EL (cell line): ENCODE data around the gene DISP3.

Experiments
- DNase-seq: peaks from one replicate; pipeline ENCODE4 v3.0.0-alpha.2; 2016

DISP3 gene, protein sequence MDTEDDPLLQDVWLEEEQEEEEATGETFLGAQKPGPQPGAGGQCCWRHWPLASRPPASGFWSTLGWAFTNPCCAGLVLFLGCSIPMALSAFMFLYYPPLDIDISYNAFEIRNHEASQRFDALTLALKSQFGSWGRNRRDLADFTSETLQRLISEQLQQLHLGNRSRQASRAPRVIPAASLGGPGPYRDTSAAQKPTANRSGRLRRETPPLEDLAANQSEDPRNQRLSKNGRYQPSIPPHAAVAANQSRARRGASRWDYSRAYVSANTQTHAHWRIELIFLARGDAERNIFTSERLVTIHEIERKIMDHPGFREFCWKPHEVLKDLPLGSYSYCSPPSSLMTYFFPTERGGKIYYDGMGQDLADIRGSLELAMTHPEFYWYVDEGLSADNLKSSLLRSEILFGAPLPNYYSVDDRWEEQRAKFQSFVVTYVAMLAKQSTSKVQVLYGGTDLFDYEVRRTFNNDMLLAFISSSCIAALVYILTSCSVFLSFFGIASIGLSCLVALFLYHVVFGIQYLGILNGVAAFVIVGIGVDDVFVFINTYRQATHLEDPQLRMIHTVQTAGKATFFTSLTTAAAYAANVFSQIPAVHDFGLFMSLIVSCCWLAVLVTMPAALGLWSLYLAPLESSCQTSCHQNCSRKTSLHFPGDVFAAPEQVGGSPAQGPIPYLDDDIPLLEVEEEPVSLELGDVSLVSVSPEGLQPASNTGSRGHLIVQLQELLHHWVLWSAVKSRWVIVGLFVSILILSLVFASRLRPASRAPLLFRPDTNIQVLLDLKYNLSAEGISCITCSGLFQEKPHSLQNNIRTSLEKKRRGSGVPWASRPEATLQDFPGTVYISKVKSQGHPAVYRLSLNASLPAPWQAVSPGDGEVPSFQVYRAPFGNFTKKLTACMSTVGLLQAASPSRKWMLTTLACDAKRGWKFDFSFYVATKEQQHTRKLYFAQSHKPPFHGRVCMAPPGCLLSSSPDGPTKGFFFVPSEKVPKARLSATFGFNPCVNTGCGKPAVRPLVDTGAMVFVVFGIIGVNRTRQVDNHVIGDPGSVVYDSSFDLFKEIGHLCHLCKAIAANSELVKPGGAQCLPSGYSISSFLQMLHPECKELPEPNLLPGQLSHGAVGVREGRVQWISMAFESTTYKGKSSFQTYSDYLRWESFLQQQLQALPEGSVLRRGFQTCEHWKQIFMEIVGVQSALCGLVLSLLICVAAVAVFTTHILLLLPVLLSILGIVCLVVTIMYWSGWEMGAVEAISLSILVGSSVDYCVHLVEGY (N-terminal part only)

DNA sequence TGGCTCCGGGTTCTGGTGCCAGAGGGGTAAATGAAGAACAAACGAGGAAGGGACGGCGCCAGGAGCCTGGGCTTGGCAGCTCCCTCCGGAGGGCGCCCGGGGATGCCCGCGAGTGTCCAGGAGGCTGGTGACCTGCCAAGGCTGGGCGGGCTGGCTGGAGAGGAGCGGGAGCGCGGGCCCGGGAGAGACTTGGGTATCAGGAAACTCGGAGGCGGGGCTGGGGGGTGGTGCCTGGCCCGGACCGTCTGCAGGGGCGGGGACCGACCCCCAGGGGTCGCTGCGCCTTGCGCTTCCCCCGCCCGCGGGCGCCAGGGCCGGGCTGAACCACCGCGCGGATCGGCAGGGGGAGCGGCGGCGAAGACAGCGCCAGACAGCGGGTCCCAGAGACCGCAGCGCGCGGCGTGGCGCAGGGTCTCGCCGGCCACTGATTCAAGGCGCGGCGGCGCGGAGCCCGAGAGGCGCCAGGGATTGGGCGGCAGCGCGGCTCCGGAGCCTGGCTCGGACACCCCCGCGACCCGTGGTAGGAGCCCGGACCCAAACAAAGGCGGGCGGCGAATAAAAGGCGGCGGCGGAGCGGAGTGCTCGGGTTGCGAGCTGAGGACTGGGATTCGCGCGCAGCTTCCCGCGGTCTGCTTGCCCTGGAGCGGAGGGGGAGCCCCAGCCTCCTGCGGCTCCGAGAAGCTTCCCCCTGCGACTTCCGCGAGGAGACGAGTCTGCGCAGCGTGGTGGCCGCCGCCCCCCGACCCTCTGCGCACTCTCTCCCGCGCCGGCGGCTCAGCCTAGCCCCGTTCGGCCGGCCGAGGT lies at the start of gene DISP3:
TSS of gene DISP3 (plus strand) at position 585 of the 804 bp plus-strand sequence. CDS start 21,838 bp downstream, outside the sequence.
- DNase-seq: peak; percentile 74

DNA sequence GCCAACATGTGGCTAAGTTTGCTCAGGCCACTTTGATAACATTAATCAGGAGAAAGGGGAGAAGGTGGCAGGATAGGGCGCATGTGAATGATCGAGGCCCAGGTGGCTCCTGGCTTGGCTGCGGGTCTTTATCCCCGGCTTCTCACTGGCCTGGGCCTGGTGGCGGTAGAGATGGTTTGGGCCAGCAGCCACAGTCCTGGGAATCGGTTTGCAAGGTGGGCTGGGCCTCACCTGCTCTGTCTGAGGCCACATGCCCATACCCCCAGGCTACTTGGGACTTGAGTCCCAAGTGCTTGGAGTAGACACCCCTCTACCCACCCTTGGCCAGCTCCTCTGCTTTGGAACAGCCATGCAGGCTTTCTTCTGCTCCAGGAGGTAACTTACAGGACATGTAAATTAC lies 49.7 kb upstream of the DISP3 start:
- DNase-seq: no peak

DNA sequence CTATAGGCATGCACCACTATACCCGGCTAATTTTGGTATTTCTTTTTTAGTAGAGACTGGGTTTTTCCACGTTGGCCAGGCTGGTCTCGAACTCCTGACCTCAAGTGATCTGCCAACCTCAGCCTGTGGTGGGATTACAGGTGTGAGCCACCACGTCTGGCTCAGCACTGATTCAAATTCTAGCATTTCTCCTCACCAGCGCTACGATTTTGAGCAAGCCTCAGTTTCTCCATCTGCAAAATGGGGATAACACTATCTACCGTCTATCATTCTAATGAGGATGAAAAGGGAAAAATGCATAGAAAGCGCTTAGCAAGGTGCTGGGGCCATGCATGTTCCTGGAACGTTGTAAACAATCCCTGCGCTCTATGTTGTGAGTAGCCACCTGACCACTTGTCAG lies 49.0 kb upstream of the DISP3 start:
- no peak for DNase-seq

DNA sequence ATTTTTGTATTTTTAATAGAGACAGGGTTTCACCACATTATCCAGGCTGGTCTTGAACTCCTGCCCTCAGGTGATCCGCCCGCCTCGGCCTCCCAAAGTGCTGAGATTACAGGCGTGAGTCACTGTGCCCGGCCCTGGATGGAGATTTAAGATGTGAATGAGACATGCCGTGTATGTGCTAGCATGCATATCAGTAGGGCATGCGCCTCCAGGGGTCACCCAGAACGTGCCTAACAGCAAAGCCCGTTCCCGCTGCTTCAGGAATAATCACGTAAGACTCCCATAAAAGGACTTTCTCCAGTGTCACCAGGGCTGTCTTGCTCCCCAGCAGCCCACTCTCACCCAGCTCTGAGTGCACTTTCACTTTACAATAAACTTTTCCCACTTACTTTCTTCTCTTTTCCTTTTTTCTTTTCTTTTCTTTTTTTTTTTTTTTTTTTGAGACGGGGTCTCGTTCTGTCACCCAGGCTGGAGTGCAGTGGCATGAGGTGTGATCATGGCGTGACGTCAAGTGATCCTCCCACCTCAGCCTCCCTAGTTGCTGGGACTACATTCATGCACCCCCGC lies 46.9 kb upstream of the DISP3 start:
- no peak for DNase-seq

DNA sequence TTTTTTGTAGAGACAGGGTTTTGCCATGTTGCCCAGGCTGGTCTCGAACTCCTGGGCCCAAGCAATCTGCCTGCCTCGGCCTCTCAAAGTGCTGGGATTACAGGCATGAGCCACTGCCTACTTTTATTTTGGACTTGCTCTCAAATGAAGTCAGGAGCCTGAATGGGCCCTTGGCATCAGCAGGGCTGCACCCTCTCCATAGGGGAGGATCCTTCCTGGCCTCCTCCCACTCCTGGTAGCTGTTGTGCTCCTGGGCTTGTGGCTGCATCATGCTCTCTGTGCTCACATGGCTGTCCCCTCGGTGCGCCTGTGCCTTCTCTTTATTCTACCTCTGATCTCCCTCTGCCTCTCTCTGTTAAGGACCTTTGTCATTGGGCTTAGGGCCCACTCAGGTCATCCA lies 46.4 kb upstream of the DISP3 start:
- DNase-seq: no peak

DNA sequence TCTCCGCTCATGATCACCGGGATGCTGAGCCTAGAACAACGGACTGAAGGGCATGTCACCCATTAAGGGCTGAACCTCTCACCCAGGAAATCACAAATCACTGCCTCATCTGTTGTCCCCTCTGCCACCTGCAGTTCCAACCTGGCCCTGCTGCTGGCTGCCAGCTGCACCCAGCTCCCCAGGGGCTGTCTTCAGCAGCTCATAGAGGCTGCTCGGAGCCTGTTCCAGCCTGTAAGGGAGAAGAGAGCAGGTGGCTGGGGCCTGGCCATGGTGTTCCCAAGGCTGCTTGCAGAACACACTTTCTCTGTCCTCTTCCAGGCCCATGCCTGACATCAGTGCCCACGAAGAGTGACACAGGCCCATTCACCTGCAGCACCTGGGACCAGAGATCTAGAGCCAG lies 44.5 kb upstream of the DISP3 start:
- no peak for DNase-seq

DNA sequence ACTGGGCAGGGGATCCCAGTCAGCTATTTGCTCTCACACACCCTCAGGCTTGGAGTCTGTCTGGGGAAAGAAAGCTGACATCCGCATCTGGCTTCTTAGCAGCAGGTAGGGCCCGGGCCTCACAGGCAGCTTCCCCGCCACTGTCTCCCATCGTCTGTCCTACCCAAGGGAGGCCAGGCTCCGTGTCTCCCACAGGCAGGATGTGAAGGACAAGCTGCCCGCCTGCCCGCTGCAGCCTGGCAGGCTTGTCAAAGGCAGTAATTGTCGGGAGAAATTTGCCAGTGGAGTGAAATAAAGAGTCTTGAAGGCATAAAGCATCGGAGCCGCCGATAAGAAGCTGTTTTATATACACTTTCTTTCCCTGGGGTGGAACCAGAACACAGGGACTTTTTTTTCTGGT lies 44.0 kb upstream of the DISP3 start:
- no peak for DNase-seq

DNA sequence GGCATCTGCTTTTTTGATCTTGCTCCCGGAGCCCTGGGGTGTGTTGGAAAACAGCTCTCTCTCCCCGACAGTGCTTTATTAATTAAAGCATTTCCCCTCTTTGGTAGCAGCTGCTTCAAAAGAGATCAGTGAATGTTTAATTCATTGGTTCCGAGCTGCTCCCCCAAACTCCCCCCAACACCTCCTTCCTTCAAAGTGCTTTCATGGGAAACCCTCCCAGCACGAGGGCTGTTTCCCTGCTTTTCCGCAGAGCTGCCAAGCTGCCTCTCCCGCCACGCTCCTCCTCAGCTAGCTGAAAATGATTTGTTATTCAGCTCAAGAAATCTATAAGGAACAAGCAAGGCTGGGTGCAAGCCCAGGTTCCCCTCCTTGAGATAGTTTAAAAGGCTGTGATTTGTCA lies 40.0 kb upstream of the DISP3 start:
- DNase-seq: no peak

DNA sequence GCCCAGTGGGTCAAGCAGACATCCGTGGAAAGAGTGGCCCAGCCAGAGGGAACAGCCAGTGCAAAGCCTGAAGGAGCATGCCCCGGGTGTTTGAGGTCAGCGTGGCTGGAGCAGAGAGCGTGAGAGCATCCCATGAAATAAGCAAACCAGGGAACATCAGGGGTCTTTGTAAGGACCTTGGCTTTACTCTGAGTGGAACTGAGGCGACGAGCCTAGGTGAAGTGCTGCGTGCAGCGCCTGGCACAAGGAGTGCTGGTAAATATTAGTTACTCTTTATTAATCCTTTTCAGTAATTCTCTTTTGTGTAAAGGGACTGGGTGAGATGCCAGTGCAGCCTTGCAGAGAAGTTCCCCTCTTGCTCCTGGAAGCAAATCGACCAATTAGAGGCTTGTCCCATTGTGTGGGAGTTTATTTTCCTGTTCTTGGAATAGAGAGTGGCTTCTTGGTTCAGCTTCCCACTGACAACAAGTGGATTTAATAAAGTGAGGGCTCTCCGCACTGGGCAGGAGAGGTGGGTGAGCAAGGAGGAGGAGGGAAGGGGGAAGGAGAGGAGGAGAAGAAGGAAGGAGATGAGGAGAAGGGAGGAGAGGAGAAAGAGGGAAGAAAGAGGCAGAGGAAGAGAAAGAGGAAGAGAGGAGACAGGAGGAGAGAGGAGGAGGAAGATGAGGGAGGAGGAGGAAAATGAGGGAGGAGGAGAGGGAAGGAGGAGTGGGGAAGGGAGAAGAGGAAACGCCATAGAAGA lies 37.6 kb upstream of the DISP3 start:
- no peak for DNase-seq

DNA sequence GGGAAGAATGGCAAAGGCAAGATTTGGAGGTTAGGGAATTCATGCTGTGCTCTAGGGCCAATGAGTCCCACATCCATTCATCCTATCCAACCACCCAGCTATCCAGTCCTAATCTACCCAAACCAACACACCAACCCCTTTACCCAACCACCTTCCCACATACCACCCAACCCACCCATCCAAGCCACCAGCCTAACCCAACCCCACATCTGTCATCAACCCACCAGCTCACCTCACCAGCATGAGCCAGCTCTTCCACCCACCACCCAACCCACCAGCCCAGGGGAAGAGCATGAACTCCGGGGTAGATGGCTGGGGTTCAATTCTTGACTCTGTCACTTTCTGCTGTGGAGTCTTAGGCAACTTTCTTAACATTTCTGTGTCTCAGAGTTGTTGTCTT lies 35.9 kb upstream of the DISP3 start:
- DNase-seq: no peak

DNA sequence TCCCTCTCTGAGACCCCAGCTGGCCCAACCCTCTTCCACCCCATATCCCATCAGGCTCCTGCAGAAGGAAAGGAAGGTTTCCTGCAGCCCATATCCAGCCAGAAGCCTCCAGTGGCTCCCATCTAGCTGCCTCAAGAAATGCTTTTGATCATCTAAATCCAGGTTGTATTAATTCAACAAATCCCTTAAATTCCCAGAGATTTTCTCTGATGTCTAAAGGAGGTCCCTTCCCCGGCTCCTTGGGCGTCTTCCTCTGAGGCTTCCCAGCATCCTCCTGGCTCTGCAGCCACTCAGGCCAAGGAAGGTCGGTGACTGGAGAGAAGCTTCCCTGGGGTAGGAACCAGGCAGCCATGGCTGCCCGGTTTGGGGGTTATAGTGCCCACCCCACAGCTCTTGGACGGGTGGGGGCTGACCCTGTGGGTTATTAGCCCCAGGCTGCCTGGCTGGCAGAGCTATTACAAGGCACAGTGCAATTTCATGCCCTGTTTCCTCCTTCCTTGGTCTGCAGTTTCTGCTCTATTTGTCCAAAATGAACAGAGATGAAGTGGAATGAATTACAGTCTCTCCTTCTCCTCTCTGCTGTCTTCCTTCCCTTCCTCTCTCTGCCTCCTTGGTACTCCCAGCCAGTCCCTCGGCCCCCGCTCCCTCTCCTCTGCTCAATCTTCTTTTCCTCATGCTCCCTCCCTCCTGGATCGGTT lies 34.8 kb upstream of the DISP3 start:
- DNase-seq: no peak

DNA sequence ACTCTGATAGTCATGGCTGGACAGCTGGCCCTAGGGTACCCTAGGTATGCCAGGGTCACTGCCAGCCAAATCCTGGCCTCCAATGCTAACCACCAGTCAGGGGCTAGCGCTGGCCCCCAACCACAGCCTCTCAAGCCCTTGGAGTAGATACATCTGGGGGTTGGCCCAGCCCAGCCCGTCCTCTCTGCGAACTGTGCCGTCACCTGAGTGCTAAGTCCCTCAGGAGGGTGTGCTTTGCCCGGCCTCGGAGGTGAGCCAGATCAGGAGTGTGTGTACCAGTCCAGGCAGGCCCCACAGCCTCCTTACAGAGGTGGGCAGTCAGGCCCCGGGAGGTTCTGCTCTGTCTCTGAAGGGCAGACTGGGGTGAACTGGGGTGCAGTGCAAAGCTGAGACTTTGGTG lies 34.0 kb upstream of the DISP3 start:
- DNase-seq: no peak

DNA sequence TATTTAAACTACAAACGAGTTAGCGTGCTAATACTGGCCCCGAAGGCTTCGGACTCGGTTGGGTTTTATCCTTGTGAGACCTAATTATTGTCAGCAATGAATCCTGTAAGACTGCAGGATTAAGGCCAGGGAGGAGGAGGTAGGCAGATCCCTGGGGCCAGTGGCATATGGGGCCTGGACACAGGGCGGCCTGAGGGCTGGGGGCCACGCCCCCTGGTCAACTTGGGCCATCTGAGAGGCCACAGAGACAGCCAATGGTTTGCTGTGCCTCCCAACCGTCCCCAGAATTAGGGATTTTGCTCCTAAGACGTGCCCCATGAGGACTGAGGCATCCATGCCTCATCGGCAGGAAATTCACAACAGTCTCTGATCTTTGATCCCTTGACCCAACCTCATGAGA lies 31.1 kb upstream of the DISP3 start:
- no peak for DNase-seq

DNA sequence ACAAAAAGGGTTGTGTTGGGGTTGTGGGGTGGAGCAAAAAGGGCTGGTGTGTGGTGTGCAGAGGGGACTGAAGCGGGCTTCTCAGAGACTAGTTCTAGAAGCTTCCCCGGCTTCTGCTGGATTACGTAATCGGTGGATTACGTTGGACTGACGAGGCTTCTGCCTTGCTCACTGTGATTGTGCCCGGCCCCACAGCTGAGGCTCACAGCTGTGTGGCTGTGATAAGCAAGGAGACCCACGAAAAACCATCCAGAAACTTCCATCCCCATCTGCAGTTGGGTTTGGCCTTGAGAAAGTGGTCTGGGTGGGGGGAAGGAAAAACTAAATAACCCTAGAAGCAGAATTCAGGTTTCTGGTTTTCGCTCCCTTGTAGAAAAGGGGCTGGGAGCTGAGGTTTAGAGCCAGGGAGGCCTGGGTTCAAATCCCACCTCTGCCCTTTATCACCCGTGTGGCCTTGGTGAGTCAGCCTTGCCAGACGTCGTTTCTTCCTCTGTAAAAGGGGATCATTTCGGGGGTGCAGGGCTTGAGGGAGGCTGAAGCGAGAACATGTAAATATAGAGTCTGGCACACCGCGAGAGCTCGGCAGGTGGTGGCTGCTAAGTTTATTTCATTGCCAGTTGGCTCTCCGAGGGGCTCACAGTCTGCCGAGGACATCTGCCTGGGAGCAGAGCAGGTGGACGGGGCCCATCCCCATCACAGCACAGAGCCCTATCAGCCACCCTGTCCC lies 30.4 kb upstream of the DISP3 start:
- no peak for DNase-seq

DNA sequence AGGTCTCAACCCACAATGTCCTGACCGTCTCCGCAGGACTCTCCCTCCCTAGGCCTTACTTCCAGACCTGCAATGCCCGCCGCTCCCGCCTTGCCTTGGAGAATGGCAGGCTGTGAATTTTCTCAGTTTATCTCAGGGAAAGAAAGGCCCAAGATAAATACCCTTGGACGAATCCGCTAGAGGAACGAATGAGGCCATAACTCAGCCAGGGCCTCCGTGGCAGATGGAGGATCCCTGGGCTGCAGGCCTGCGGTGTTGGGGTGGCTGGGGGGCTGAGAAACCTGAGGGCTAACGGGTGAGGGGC lies 29.9 kb upstream of the DISP3 start:
- DNase-seq: no peak

DNA sequence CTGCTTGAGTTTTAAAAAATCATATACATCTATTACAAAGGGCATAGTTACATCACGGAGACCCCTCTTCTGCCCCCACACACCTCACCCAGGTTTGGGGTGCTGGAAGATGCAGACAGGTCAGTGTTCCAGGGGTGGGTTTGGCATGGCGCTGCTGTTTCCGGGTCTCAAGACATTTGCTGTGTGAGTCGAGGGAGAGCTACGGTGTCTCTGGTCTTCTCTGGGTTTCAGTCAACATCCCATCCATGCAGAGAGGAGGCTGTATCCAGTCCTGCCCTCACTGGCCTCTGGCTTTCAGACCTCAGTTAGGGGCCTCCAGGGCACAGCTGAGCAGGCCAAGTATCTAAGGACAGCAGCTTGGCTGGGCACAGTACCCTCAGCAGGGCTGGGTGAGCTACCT lies 28.6 kb upstream of the DISP3 start:
- no peak for DNase-seq

DNA sequence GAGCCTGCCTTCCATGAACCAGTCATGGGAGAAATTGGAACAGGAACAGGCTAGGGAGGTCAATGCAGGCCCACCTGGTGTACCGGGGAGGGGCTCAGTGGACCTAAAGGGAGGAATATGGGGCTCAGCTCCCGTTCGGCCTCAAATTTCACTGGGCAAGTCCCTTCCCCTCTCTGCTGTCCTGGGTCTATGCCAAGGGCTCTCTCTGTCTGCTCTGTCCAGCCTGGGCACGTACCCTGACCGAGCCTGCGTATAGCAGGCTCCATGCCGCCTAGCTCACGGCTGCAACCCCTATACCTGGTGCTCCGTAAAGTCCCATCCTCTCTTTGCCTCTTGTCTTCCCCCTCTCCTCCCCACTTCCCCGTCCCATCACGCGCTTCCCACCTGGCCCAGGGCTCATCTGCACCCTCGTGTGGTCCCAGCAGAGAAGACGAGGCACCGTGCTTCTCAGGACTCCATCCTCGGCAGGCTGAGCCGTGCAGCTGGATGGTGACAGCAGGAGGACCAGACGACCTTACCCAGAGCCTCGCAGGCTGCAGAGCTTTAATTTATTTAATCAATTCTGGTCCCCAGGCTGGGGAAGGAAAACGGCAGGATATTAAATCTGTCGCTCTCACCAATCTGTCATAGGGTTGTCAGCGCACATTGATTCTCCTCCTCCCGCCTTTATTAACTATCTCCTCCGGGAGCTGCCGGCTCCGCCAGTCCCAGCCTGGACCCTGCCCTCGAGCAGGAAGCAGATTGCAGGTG lies 25.0 kb upstream of the DISP3 start:
- no peak for DNase-seq

DNA sequence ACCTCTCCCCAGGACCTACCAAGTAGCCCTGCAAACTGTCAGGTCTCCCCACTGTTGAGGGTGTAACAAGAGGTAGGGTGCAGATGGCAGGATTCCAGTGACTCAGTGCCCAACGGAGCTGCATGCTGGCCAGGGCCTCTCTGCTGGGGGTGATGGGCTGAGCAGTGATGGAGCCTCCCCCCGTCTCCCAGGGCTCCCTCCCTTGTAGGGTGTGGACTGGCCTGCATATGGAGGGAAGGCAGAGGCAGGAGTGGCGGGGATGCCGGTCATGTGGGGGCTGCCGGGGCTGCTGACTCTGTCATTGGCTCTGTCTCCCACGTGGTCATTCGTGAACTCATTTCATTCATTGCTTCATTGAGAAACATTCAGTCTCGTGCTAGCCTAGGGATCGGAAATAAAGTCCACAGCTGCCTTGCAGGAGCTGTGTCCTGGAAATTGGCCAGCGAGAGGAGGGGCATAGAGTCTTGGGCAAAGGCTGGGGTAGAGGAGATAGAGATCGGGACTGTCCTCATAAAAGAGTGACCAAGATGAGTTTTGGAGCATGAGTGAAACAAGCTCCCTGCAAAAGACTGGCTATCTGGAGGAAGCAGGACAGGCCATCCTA lies 22.9 kb upstream of the DISP3 start:
- no peak for DNase-seq

DNA sequence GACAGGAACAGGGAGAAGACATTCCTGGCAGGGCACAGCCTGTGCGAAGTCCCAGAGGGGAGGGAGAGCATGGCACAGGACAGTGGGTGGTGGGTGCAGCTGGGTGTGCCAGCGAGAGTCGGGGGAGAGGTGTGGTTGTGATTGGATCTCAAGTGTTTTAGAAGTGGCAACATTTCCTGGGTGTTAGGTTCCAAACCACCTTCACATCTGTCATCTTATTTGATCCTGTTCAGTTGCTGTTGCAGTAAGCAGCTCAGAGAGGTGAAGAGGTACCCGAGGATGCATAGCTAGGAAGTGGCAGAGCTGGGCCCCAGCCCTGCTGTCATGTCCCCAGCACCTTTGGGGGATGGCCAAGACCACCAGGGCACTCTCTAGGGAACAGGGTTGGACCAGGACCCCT lies 22.0 kb upstream of the DISP3 start:
- DNase-seq: no peak
